ENCODE results near the gene MYO5A.
"Not testable (repeated sequence)": the region's sequence is repeated elsewhere in the genome, so short reads cannot be mapped to it uniquely, and the experiment has no call there.

Gene MYO5A

DNA sequence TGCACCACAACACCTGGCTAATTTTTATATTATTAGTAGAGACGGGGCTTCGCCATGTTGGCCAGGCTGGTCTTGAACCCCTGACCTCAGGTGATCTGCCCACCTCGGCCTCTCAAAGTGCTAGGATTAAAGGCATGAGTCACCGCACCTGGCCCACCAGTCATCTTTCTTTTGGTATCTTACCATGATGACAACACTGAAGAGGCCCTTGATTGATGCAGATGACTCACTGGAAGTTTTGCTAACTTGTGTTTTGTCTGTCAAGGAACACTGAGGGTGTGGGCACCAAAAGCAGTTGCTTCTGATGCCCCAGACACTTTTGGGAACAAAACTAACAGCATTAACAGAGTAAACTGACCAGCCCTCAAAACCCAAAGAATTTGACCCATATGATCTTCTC, 88.3 kb downstream of the MYO5A start:
- Histone ChIP-seq H3K9ac (ENCODE audit: low read length) (no peak overlapping the region), H3K36me3 (ENCODE audit: control insufficient read depth in 1 of 2, insufficient read depth in 2 of 2, low read depth in 1 of 2, low read length in 2 of 2) (no peaks in the 10 kb centered on the region), H2BK5ac (ENCODE audit: low read depth, low read length, poor library complexity, severe bottlenecking) (no peak overlapping the region), H4K91ac (ENCODE audit: low read length) (no peak overlapping the region), H3K18ac (ENCODE audit: low read depth in 1 of 2, low read length in 2 of 2) (no peak overlapping the region), H3K4me2 (ENCODE audit: low read length, poor library complexity, severe bottlenecking) (no peak overlapping the region), H3K27me3 (ENCODE audit: control insufficient read depth in 1 of 2, insufficient read depth in 1 of 2, low read length in 2 of 2) (no peaks in the 10 kb centered on the region), H2AFZ (ENCODE audit: low read depth, low read length) (no peak overlapping the region), H2BK15ac (ENCODE audit: low read depth, poor library complexity, severe bottlenecking) (no peak overlapping the region), H4K8ac (ENCODE audit: low read length) (no peak overlapping the region), H3K27ac (ENCODE audit: low read length, poor library complexity, severe bottlenecking) (no peak overlapping the region), H2AK5ac (ENCODE audit: low read length, severe bottlenecking) (no peak overlapping the region), H3K23ac (ENCODE audit: low read length in 2 of 2) (no peak overlapping the region), H3K14ac (ENCODE audit: low read length in 2 of 2) (no peak overlapping the region), H2BK120ac (ENCODE audit: low read depth, low read length) (no peak overlapping the region), H3K4me3 (ENCODE audit: insufficient read depth in 1 of 2, low read depth in 1 of 2, low read length in 2 of 2) (no peak overlapping the region), H3K79me1 (replicated peaks; ENCODE audit: low read length, poor library complexity, severe bottlenecking) (peaks cover 27% of the 10 kb centered on the region), H2BK12ac (ENCODE audit: low read length in 2 of 2) (no peak overlapping the region), H3K4me1 (ENCODE audit: control insufficient read depth, insufficient read depth, low read depth, low read length) (peaks cover 2% of the 10 kb centered on the region), H3K4ac (ENCODE audit: low read depth in 1 of 2, low read length in 2 of 2) (no peak overlapping the region), H3K9me3 (ENCODE audit: control insufficient read depth, low read length) (no peaks in the 10 kb centered on the region)
- 56% methylated on average over 3 of the region's 4 CpGs for WGBS
- peak; percentile 43 for DNase-seq

DNA sequence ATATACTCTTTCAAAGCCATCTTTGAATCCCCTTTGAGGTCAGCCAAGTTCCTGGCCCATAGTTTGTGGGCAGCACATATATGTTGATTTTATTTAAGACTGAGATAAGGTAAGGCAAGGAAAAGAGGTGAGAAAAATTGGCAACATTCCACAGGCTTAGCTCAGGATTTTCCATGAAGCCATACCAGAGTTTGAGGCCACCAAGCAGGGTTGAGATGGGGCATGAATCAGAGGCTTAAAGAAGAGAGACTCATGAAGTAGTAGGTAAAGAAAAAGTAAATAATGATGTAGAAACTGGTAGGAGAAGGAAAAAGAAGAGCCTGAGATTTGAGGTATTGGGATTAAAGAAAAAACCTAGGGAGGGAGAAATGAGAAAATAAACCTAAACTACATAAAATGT, 89.2 kb downstream of the MYO5A start:
- H3K4me1 ChIP-seq (ENCODE audit: control insufficient read depth, insufficient read depth, low read depth, low read length): peaks cover 2% of the 10 kb centered on the region
- H3K18ac ChIP-seq (ENCODE audit: low read depth in 1 of 2, low read length in 2 of 2): no peak overlapping the region
- no peak overlapping the region for H2AFZ ChIP-seq (ENCODE audit: low read depth, low read length)
- no peak overlapping the region for H2BK15ac ChIP-seq (ENCODE audit: low read depth, poor library complexity, severe bottlenecking)
- H3K27ac ChIP-seq (ENCODE audit: low read length, poor library complexity, severe bottlenecking): no peak overlapping the region
- H3K23ac ChIP-seq (ENCODE audit: low read length in 2 of 2): no peak overlapping the region
- no peak overlapping the region for H3K14ac ChIP-seq (ENCODE audit: low read length in 2 of 2)
- no peak overlapping the region for H3K4me3 ChIP-seq (ENCODE audit: insufficient read depth in 1 of 2, low read depth in 1 of 2, low read length in 2 of 2)
- no peak overlapping the region for H3K4me2 ChIP-seq (ENCODE audit: low read length, poor library complexity, severe bottlenecking)
- DNase-seq: no peak
- H2AK5ac ChIP-seq (ENCODE audit: low read length, severe bottlenecking): no peak overlapping the region
- H3K79me1 ChIP-seq (replicated peaks; ENCODE audit: low read length, poor library complexity, severe bottlenecking): peaks cover 22% of the 10 kb centered on the region
- H4K91ac ChIP-seq (ENCODE audit: low read length): no peak overlapping the region
- no peaks in the 10 kb centered on the region for H3K27me3 ChIP-seq (ENCODE audit: control insufficient read depth in 1 of 2, insufficient read depth in 1 of 2, low read length in 2 of 2)
- no peak overlapping the region for H2BK5ac ChIP-seq (ENCODE audit: low read depth, low read length, poor library complexity, severe bottlenecking)
- no peaks in the 10 kb centered on the region for H3K36me3 ChIP-seq (ENCODE audit: control insufficient read depth in 1 of 2, insufficient read depth in 2 of 2, low read depth in 1 of 2, low read length in 2 of 2)
- no peak overlapping the region for H3K4ac ChIP-seq (ENCODE audit: low read depth in 1 of 2, low read length in 2 of 2)
- no peak overlapping the region for H2BK12ac ChIP-seq (ENCODE audit: low read length in 2 of 2)
- H4K8ac ChIP-seq (ENCODE audit: low read length): no peak overlapping the region
- no peaks in the 10 kb centered on the region for H3K9me3 ChIP-seq (ENCODE audit: control insufficient read depth, low read length)
- no peak overlapping the region for H2BK120ac ChIP-seq (ENCODE audit: low read depth, low read length)
- H3K9ac ChIP-seq (ENCODE audit: low read length): no peak overlapping the region

DNA sequence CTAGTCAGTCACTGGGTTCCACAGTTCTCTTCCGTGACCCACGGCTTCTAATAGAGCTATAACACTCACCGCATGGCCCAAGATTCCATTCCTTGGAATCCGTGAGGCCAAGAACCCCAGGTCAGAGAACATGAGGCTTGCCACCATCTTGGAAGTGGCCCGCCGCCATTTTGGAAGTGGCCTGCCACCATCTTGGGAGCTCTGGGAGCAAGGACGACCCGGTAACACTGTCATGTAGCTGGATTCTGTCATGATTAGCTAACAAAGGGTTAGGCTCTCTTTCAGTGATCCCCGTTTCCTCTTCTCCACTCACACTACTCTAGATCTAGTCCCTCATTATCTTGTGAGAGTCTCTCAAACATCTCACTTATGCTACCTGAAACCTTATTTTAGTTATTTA, 89.6 kb downstream of the MYO5A start:
- H2AK5ac ChIP-seq (ENCODE audit: low read length, severe bottlenecking); H2AFZ ChIP-seq (ENCODE audit: low read depth, low read length); H2BK12ac ChIP-seq (ENCODE audit: low read length in 2 of 2): not testable (repeated sequence)

DNA sequence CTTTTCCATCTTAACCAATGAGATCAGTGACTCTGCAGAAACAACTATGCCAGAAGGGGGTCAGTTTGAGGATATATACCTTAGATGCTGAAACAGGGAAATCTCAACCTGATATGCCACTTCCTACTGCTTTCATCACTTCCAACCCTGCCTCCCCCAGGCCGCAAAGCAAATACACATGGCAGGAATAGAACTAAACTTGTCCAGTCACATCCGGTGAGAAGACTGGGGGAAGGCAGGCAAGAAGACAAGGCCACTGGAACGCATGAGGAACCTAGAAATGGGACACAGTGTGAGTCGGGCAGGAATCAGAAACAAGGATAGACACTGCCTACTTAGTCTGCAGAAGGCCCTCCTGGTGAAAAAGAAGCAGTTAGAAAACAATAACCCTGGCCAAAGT, 90.6 kb downstream of the MYO5A start:
- Histone ChIP-seq H2AK5ac (ENCODE audit: low read length, severe bottlenecking) (no peak overlapping the region), H2BK12ac (ENCODE audit: low read length in 2 of 2) (no peak overlapping the region), H3K18ac (ENCODE audit: low read depth in 1 of 2, low read length in 2 of 2) (no peak overlapping the region), H3K9ac (ENCODE audit: low read length) (no peak overlapping the region), H3K4me3 (ENCODE audit: insufficient read depth in 1 of 2, low read depth in 1 of 2, low read length in 2 of 2) (no peak overlapping the region), H2BK15ac (ENCODE audit: low read depth, poor library complexity, severe bottlenecking) (no peak overlapping the region), H2BK120ac (ENCODE audit: low read depth, low read length) (no peak overlapping the region), H2BK5ac (ENCODE audit: low read depth, low read length, poor library complexity, severe bottlenecking) (no peak overlapping the region), H3K27me3 (ENCODE audit: control insufficient read depth in 1 of 2, insufficient read depth in 1 of 2, low read length in 2 of 2) (no peaks in the 10 kb centered on the region), H3K14ac (ENCODE audit: low read length in 2 of 2) (no peak overlapping the region), H3K27ac (ENCODE audit: low read length, poor library complexity, severe bottlenecking) (no peak overlapping the region), H3K9me3 (ENCODE audit: control insufficient read depth, low read length) (no peaks in the 10 kb centered on the region), H2AFZ (ENCODE audit: low read depth, low read length) (no peak overlapping the region), H3K4me2 (ENCODE audit: low read length, poor library complexity, severe bottlenecking) (no peak overlapping the region), H3K36me3 (ENCODE audit: control insufficient read depth in 1 of 2, insufficient read depth in 2 of 2, low read depth in 1 of 2, low read length in 2 of 2) (no peaks in the 10 kb centered on the region), H4K91ac (ENCODE audit: low read length) (no peak overlapping the region), H3K23ac (ENCODE audit: low read length in 2 of 2) (no peak overlapping the region), H3K79me1 (replicated peaks; ENCODE audit: low read length, poor library complexity, severe bottlenecking) (peaks cover 20% of the 10 kb centered on the region), H3K4ac (ENCODE audit: low read depth in 1 of 2, low read length in 2 of 2) (no peak overlapping the region), H4K8ac (ENCODE audit: low read length) (no peak overlapping the region), H3K4me1 (ENCODE audit: control insufficient read depth, insufficient read depth, low read depth, low read length) (peaks cover 2% of the 10 kb centered on the region)
- 96% methylated on average over 4 of the region's 4 CpGs for WGBS
- no peak for DNase-seq

More for the DNA sequence above, 89.6 kb downstream of the MYO5A start:
- not testable (repeated sequence) for DNase-seq; H3K14ac ChIP-seq (ENCODE audit: low read length in 2 of 2); H3K4me2 ChIP-seq (ENCODE audit: low read length, poor library complexity, severe bottlenecking); H3K36me3 ChIP-seq (ENCODE audit: control insufficient read depth in 1 of 2, insufficient read depth in 2 of 2, low read depth in 1 of 2, low read length in 2 of 2); H3K9ac ChIP-seq (ENCODE audit: low read length); H3K18ac ChIP-seq (ENCODE audit: low read depth in 1 of 2, low read length in 2 of 2); H3K4me3 ChIP-seq (ENCODE audit: insufficient read depth in 1 of 2, low read depth in 1 of 2, low read length in 2 of 2); H3K4ac ChIP-seq (ENCODE audit: low read depth in 1 of 2, low read length in 2 of 2); H3K27ac ChIP-seq (ENCODE audit: low read length, poor library complexity, severe bottlenecking); H2BK5ac ChIP-seq (ENCODE audit: low read depth, low read length, poor library complexity, severe bottlenecking); H4K8ac ChIP-seq (ENCODE audit: low read length); H3K4me1 ChIP-seq (ENCODE audit: control insufficient read depth, insufficient read depth, low read depth, low read length); H3K23ac ChIP-seq (ENCODE audit: low read length in 2 of 2); H2BK15ac ChIP-seq (ENCODE audit: low read depth, poor library complexity, severe bottlenecking); H3K27me3 ChIP-seq (ENCODE audit: control insufficient read depth in 1 of 2, insufficient read depth in 1 of 2, low read length in 2 of 2); H4K91ac ChIP-seq (ENCODE audit: low read length); H3K9me3 ChIP-seq (ENCODE audit: control insufficient read depth, low read length); H2BK120ac ChIP-seq (ENCODE audit: low read depth, low read length)
- 96% methylated on average over 9 of the region's 9 CpGs for WGBS
- H3K79me1 ChIP-seq (replicated peaks; ENCODE audit: low read length, poor library complexity, severe bottlenecking): peaks cover 22% of the 10 kb centered on the region

Measured in mesenchymal stem cell (in vitro differentiated cells and primary cell).